NB4 (cell line): ENCODE measurements around the gene BTNL8.

Experiments used
- DNase-seq: peaks from one replicate; pipeline ENCODE4 v3.0.0; 2010; ENCODE audit warnings: low read depth
- H3K4me3 ChIP-seq: one replicate; pipeline ENCODE4 v1.5.1; 2011; ENCODE audit warnings: mild to moderate bottlenecking, low read depth, low read length, moderate library complexity
- CTCF ChIP-seq: IDR thresholded peaks from one replicate; pipeline ENCODE4 v1.5.1; 2012; ENCODE audit warnings: low read depth, low read length
- MAX ChIP-seq: IDR thresholded peaks from 2 replicates; pipeline ENCODE4 v1.6.1; 2011; ENCODE audit warnings: low read depth, low read length
- MYC ChIP-seq: IDR thresholded peaks from 2 replicates; pipeline ENCODE4 v1.6.1; 2011; ENCODE audit warnings: low read depth, low read length
- POLR2A ChIP-seq: IDR thresholded peaks from 2 replicates; pipeline ENCODE4 v1.6.1; 2011; ENCODE audit warnings: mild to moderate bottlenecking; ENCODE audit not compliant: insufficient read length; ENCODE audit errors: extremely low read depth

Gene BTNL8

DNA sequence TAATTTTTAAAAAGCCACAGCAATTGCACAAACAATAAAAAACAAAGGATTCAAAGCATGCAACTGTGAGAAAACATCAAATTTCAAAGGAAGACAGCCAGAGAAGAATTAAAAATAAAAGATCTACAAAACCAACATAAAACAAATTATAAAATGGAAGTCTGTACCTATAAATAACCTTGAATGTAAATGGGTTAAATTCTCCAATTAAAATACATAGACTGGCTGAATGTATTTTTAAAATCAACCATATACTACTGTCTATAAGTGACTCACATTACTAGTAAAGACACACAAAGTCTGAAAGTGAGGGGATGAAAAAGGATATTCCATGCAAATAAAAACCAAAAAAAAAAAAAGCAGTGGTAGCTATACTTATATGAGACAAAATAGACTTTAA is 33.7 kb downstream of the BTNL8 start:
- no peak overlapping the region for H3K4me3 ChIP-seq
- DNase-seq: no peak
- TF ChIP-seq CTCF (no peak), MYC (no peak), MAX (no peak), POLR2A (no peak)

GRCh38 chr5:180935203-180935602 is 36.2 kb downstream of the BTNL8 start:
- DNase-seq: no peak
- no peak overlapping the region for H3K4me3 ChIP-seq
- no peak for TF ChIP-seq MAX
- TF ChIP-seq POLR2A: no peak
- TF ChIP-seq MYC: no peak
- TF ChIP-seq CTCF: no peak

GRCh38 chr5:180938294-180938693 is 39.3 kb downstream of the BTNL8 start:
- no peak overlapping the region for H3K4me3 ChIP-seq
- TF ChIP-seq CTCF: no peak
- no peak for TF ChIP-seq MAX
- no peak for TF ChIP-seq POLR2A
- TF ChIP-seq MYC: no peak
- no peak for DNase-seq

GRCh38 chr5:180950291-180950949 is 51.5 kb downstream of the BTNL8 start:
- TF ChIP-seq POLR2A: no peak
- no peak for DNase-seq
- H3K4me3 ChIP-seq: no peak overlapping the region

- TF ChIP-seq POLR2A (no peak), MYC (no peak), MAX (no peak), CTCF (no peak)
- DNase-seq: no peak
- H3K4me3 ChIP-seq: no peak overlapping the region
These were observed 60.7 kb downstream of the BTNL8 start for GRCh38 chr5:180959661-180960060.

DNA sequence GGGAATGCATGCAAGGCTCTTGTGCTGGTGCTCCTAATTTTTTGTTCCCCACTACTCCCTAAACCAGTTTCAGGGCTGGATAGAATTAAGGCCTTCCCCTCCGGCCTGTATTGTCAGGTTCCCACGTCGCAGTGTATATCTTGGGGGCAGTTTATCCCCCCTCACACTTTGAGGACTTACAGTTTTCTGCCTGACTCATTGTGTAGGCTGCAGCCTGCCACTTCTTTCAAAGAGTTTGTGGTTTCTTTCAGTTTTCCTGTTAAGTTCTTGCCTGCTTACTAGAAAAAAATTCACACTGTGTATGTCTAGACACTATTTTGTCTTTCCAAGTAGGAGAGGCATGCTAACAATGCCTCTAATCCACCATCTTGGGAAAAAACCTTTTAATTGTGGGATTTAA is 61.2 kb downstream of the BTNL8 start:
- no peak overlapping the region for H3K4me3 ChIP-seq
- DNase-seq: no peak
- no peak for TF ChIP-seq MAX
- TF ChIP-seq CTCF: no peak
- TF ChIP-seq POLR2A: no peak
- no peak for TF ChIP-seq MYC
